ENCODE measurements around the gene OR52N1.

The OR52N1 gene

DNA sequence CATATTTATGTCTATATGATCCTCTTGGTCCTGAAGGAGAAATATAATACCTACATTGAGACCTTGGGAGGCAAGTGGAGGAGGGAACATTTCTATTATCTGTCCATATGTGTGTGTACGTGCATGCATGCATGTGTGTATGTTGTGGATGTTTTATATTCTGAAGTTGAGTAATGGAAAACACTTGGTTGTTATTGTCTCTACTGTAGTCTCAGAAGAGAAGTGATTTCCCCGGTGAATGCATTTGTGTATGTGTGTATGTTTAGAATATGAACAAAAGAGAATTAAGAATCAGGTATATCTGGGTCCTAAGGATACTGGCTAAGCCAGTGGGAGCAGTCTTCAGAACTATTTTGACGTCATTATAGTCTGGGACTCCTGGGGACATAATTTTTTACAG is at the start of gene OR52N1:
Gene OR52N1 (minus strand): TSS at position 101 of the 400 bp plus-strand sequence. CDS start 2,449 bp downstream, outside the sequence.
- no peak for FAIRE-seq
- DNase-seq (ENCODE audit: low spot score), result no peak

GRCh38 chr11:5837695-5838094 is 46.6 kb upstream of the OR52N1 start:
- FAIRE-seq (no peak), DNase-seq (ENCODE audit: low spot score) (no peak)

GRCh38 chr11:5833446-5833845 is 42.4 kb upstream of the OR52N1 start:
- DNase-seq (ENCODE audit: low spot score), result no peak
- FAIRE-seq, result no peak

DNA sequence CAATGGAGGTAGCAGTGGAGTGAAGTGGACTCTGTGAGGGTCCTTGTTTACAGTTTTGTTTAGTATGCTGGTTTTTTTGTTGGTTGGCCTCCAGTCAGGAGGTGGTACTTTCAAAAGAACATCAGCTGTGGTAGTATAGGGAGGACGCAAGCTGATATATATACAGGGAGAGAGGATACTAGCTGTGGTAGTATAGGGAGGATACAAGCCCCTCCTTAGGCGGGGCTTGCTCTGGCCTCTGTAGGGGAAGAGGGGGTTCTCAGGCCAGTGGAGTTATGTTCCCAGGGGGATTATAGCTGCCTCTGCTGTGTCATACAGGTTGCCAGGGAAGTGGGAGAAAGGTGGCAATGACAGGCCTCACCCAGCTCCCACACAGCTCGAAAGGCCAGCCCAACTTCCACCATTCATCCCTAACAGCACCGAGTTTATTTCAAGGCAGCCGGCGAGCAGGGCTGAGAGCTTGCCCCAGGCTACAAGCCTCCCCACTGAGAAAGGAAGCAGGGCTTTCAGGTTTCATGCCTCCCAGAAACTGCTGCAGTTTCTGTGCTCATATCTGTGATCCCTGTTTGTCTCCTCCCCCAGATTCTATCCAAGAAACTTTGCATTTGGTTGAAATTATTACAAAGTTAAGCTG is 40.2 kb upstream of the OR52N1 start:
- DNase-seq (ENCODE audit: low spot score) (no peak), FAIRE-seq (no peak)

GRCh38 chr11:5818245-5818886 is 27.3 kb upstream of the OR52N1 start:
- FAIRE-seq (no peak), DNase-seq (ENCODE audit: low spot score) (no peak)

- DNase-seq (ENCODE audit: low spot score), result no peak
Observed at GRCh38 chr11:5815534-5815933, 24.5 kb upstream of the OR52N1 start.

GRCh38 chr11:5809905-5810795 is 19.1 kb upstream of the OR52N1 start:
- FAIRE-seq (no peak), DNase-seq (ENCODE audit: low spot score) (no peak)

More at GRCh38 chr11:5815534-5815933, 24.5 kb upstream of the OR52N1 start:
- no peak for FAIRE-seq

GRCh38 chr11:5809122-5809519 is 18.1 kb upstream of the OR52N1 start:
- FAIRE-seq, result no peak
- DNase-seq (ENCODE audit: low spot score), result no peak

- no peak for FAIRE-seq
- peak; percentile 65 for DNase-seq (ENCODE audit: low spot score)
Observed at GRCh38 chr11:5808500-5809121, 17.5 kb upstream of the OR52N1 start, which contains the start of gene OR52N2. OR52N2 (plus strand) TSS chr11:5808924; CDS start chr11:5820336, 11,412 bp downstream.

DNA sequence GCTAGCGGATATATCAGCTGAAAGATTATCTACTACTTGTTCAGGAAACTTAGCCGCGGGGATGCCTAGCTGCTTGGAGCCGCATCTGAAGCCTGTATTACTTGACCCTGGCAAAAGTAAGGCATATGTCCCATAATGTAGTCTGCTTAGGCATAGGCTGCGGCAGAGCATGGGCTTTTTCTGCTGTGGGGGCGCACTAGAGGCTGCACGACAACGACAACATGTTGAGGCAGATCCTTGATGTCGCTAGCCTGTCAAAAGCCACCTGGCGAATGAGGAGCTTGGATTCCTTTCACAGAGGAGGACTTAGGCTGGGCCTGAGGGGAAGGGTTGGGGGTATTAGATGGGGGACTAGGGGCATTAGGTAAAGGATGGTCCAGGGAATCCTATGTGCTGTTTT is 16.5 kb upstream of the OR52N1 start:
- FAIRE-seq, result no peak
- DNase-seq (ENCODE audit: low spot score), result peak; percentile 9

- DNase-seq (ENCODE audit: low spot score) (no peak), FAIRE-seq (no peak)
Observed at GRCh38 chr11:5803982-5804381, 12.9 kb upstream of the OR52N1 start.

DNA sequence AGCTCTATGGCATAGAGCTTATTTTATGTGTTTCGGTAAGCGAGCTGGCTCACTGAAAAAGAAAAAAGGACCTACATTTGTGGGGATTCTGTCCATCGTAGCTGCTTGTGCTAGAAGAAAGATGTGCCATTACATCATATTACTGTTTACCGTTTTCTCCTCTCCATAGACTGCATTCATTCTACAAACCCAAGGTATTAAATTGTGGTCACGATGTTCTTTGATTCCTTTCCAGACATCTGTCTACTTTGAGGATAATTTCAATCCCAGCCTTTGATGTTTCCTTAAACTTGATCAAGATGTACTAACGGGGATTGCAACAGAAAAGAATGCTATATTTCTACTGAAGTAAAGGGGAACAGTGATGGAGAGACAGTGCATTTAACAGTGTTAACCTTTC is 5.5 kb upstream of the OR52N1 start:
- DNase-seq (ENCODE audit: low spot score) (no peak), FAIRE-seq (no peak)

GRCh38 chr11:5783255-5783654 is 7.8 kb downstream of the OR52N1 start, which contains the start of gene OR52N5:
OR52N5 (minus strand) TSS chr11:5783355; CDS start chr11:5778634, 4,721 bp downstream.
- FAIRE-seq (no peak), DNase-seq (ENCODE audit: low spot score) (no peak)

- DNase-seq (ENCODE audit: low spot score), result peak; percentile 8
Observed at GRCh38 chr11:5767056-5767455, 24.0 kb downstream of the OR52N1 start.

DNA sequence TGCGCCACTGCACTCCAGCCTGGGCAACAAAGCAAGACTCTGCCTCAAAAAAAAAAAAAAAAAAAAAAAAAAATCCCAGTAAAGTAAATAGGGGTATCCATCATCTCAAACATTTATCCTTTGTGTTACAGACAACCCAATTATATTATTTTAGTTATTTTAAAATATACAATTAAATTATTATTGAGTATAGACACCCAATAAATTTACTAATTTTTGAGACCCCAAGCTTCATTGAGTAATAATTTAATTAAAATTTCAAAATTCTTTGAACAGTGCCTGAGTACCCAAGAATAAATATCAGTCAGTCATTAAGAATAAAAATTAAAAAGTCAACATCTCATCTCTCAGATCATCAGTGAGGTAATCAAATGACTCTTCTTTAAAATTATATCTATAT is 37.1 kb downstream of the OR52N1 start, which contains the start of gene OR52N4:
Gene OR52N4 (plus strand): TSS at position 301 of the 400 bp plus-strand sequence. CDS start 498 bp downstream, outside the sequence.
- no peak for DNase-seq (ENCODE audit: low spot score)
- FAIRE-seq, result no peak

More at GRCh38 chr11:5767056-5767455, 24.0 kb downstream of the OR52N1 start:
- FAIRE-seq, result no peak

- no peak for DNase-seq (ENCODE audit: low spot score)
- FAIRE-seq, result no peak
Observed at GRCh38 chr11:5749836-5750235, 41.2 kb downstream of the OR52N1 start.

DNA sequence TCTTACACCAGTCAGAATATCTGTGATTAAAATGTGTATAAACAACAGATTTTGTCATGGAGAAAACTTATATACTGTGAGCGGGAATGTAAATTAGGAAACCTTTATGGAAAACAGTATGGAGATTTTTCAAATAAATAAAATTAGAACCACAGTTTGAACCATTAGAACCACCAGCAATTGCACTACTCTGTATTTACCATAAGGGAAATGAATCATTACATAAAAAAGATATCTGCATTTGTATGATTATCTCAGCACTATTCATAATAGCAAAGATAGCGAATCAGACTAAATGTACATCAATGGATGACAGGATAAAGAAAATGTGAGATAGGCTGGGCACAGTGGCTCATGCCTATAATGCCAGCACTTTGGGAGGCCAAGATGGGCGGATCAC is 44.5 kb downstream of the OR52N1 start:
- no peak for FAIRE-seq
- no peak for DNase-seq (ENCODE audit: low spot score)

- no peak for DNase-seq (ENCODE audit: low spot score)
- no peak for FAIRE-seq
Observed at GRCh38 chr11:5738431-5738830, 52.6 kb downstream of the OR52N1 start.

DNA sequence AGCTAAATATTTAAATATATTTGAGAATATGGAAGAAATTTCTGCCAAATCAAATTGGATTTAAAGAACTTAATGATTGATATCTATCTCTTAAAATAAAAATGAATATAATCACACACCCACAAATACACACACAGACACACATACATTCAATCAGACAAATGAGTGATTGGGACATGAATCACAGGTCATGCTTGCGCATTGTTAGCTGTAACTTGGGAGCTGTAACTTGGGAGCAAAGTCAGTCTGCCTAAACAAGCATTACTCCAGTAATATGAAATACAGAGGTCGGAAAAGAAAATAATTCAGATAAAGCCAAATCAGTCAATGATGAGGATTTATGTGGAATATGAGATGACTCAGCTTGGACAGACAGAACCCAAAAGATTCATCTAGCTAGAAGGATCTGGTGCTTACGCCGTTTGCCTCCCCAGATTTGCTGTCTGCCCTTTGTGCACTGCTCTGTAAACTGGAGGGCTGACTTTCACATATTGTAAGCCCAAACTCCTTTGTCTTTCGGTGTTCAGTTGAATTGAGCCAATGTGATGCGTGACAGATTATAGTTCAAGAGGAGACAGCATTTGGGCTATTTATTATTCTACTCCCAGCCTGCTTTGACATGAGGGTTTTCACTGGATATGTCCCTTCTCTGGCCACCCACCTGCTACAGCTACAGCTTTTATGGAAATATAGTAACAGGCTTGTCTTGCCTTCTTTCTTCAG is 53.2 kb downstream of the OR52N1 start:
- DNase-seq (ENCODE audit: low spot score) (no peak), FAIRE-seq (no peak)

- peak; percentile 70 for FAIRE-seq
- peak; percentile 49 for DNase-seq (ENCODE audit: low spot score)
Observed at GRCh38 chr11:5737091-5737490, 54.0 kb downstream of the OR52N1 start.
